OCI-LY7 (cell line): ENCODE results near the gene IGF2BP1. TPM values are rescaled to one million over a fixed set of nuclear protein-coding genes. Genes with fewer than 3 reads are reported as not detected.

ENCODE experiments used
- BruUV-seq: library from RNA; stranded (reverse); fragments of 400-500 nt; replicated peaks from 2 replicates; lab custom pipeline; 2021; lab: Mats Ljungman, UMichigan
- CTCF ChIA-PET: fragments of 300-600 bp; sonication (Branson Sonifier 250); formaldehyde crosslinking; loops from one replicate; lab custom pipeline; 2022; ENCODE audit warnings: antibody characterized with exemption; ENCODE audit not compliant: unreplicated experiment; lab: Charles Lee
- POLR2A ChIA-PET: fragments of 300-600 bp; sonication (Branson Sonifier 250); formaldehyde crosslinking; loops from one replicate; lab custom pipeline; 2022; ENCODE audit warnings: antibody characterized with exemption; lab: Charles Lee
- DNase-seq: peaks from one replicate; pipeline ENCODE4 v3.0.0-alpha.2; 2015; ENCODE audit warnings: low spot score
- H2AFZ ChIP-seq: fragments of 200-600 bp; sonication (generic), shearing (Covaris generic); 2 replicates; pipeline ENCODE4 v1.6.1; 2014; ENCODE audit warnings: mild to moderate bottlenecking, antibody characterized with exemption, low read length, moderate library complexity
- H3K27ac ChIP-seq: fragments of 200-600 bp; sonication (generic); 2 replicates; pipeline ENCODE4 v1.5.1; 2014; ENCODE audit warnings: mixed run types, low read depth, mild to moderate bottlenecking, moderate library complexity, low read length, inconsistent platforms; ENCODE audit not compliant: poor library complexity, severe bottlenecking
- H3K36me3 ChIP-seq: fragments of 200-600 bp; sonication (generic); 2 replicates; pipeline ENCODE4 v1.6.1; 2014; ENCODE audit warnings: mild to moderate bottlenecking, antibody characterized with exemption, low read length, moderate library complexity, mixed read lengths; ENCODE audit not compliant: insufficient read depth
- H3K4me1 ChIP-seq: fragments of 200-600 bp; sonication (generic); 2 replicates; pipeline ENCODE4 v1.5.1; 2014; ENCODE audit warnings: mild to moderate bottlenecking, low read length; ENCODE audit not compliant: insufficient read depth, poor library complexity, severe bottlenecking
- H3K4me2 ChIP-seq: fragments of 200-600 bp; sonication (generic); 2 replicates; pipeline ENCODE4 v1.6.1; 2014; ENCODE audit warnings: mild to moderate bottlenecking, low read length
- H3K4me3 ChIP-seq: fragments of 200-600 bp; sonication (generic); 2 replicates; pipeline ENCODE4 v1.5.1; 2014; ENCODE audit warnings: mild to moderate bottlenecking, low read depth, low read length; ENCODE audit not compliant: poor library complexity, severe bottlenecking
- H3K79me2 ChIP-seq: fragments of 200-600 bp; sonication (generic); 2 replicates; pipeline ENCODE4 v1.6.1; 2016; ENCODE audit warnings: low read depth, mild to moderate bottlenecking, low read length, moderate library complexity, mixed read lengths; ENCODE audit not compliant: insufficient read depth
- H3K9me2 ChIP-seq: fragments of 200-600 bp; sonication (generic); 2 replicates; pipeline ENCODE4 v1.6.1; 2016; ENCODE audit warnings: mild to moderate bottlenecking, low read length, mixed read lengths; ENCODE audit not compliant: insufficient read depth
- H3K9me3 ChIP-seq: fragments of 200-600 bp; sonication (generic); 2 replicates; pipeline ENCODE4 v1.6.1; 2014; ENCODE audit warnings: mild to moderate bottlenecking, mixed run types, low read length, mixed read lengths
- H4K20me1 ChIP-seq: fragments of 200-600 bp; sonication (generic); 2 replicates; pipeline ENCODE4 v1.6.1; 2014; ENCODE audit warnings: mild to moderate bottlenecking, antibody characterized with exemption, low read length, moderate library complexity, mixed read lengths; ENCODE audit not compliant: insufficient read depth
- CTCF ChIP-seq: fragments of 200-600 bp; sonication (generic); conservative IDR thresholded peaks from 2 replicates; pipeline ENCODE4 v1.5.1; 2014; ENCODE audit warnings: mild to moderate bottlenecking, antibody characterized with exemption, low read length, moderate library complexity, mixed read lengths
- EZH2phosphoT487 ChIP-seq: fragments of 200-600 bp; sonication (generic); IDR thresholded peaks from 2 replicates; pipeline ENCODE4 v1.6.1; 2018; ENCODE audit warnings: low read depth, borderline replicate concordance, mild to moderate bottlenecking, mixed run types, antibody characterized with exemption, low read length, moderate library complexity, mixed read lengths
- intact Hi-C: fragments of 100-400 bp; cut with micrococcal nuclease; formaldehyde crosslinking; loops from one replicate; pipeline ENCODE4 v1.10.0; 2022; ENCODE audit not compliant: unreplicated experiment
- total RNA-seq, 2 experiments: library from RNA; depleted of rRNA in 1 of 2; stranded (reverse); fragments of >200 nt in 1 of 2; shearing (Covaris generic) in 1 of 2; gene quantifications; 2 replicates each; pipeline ENCODE4 v1.2.3, GENCODE V29; 2014 to 2022

The IGF2BP1 gene
- total RNA-seq, 2 experiments from 2014 or later: 18.9 to 46.4 TPM

GRCh38 chr17:48992444-48992843, 4.7 kb upstream of the IGF2BP1 start:
- DNase-seq: no peak
- intact Hi-C loops: no loop called here
- Histone ChIP-seq H3K4me3 (no peak overlapping the region), H3K9me3 (no peaks in the 10 kb centered on the region), H4K20me1 (no peaks in the 10 kb centered on the region), H3K27ac (no peak overlapping the region), H2AFZ (no peak overlapping the region), H3K36me3 (no peaks in the 10 kb centered on the region), H3K4me2 (no peak overlapping the region), H3K79me2 (no peaks in the 10 kb centered on the region), H3K4me1 (peaks cover 7% of the 10 kb centered on the region), H3K9me2 (no peaks in the 10 kb centered on the region)
- BruUV-seq: no TSS peak
- TF ChIP-seq EZH2phosphoT487 (no peak), CTCF (no peak)
- ChIA-PET CTCF (no interaction called here), POLR2A (interaction anchor here (0.7 kb wide), 1 partner anchor 19 kb away, joined by 3 read pairs; no protein-coding TSS in a partner anchor)

GRCh38 chr17:48993305-48993704, 3.9 kb upstream of the IGF2BP1 start:
- POLR2A ChIA-PET: no interaction called here
- no peak for DNase-seq
- no peaks in the 10 kb centered on the region for H3K36me3 ChIP-seq
- BruUV-seq: no TSS peak
- no peak overlapping the region for H3K4me3 ChIP-seq
- no peak overlapping the region for H2AFZ ChIP-seq
- no peaks in the 10 kb centered on the region for H4K20me1 ChIP-seq
- no peak for TF ChIP-seq CTCF
- TF ChIP-seq EZH2phosphoT487: no peak
- H3K27ac ChIP-seq: no peak overlapping the region
- H3K79me2 ChIP-seq: peaks cover 7% of the 10 kb centered on the region; the same call in 1 of the 2 replicates
- intact Hi-C loops: no loop called here
- H3K4me2 ChIP-seq: no peak overlapping the region
- CTCF ChIA-PET: no interaction called here
- H3K9me2 ChIP-seq: no peaks in the 10 kb centered on the region
- H3K9me3 ChIP-seq: no peaks in the 10 kb centered on the region
- H3K4me1 ChIP-seq: peaks cover 7% of the 10 kb centered on the region

GRCh38 chr17:48993951-48994350, 3.2 kb upstream of the IGF2BP1 start:
- Histone ChIP-seq H3K79me2 (peaks cover 13% of the 10 kb centered on the region; the same call in 1 of the 2 replicates), H3K4me3 (no peak overlapping the region), H3K9me3 (no peaks in the 10 kb centered on the region), H4K20me1 (no peaks in the 10 kb centered on the region), H3K9me2 (no peaks in the 10 kb centered on the region), H3K4me1 (peaks cover 7% of the 10 kb centered on the region), H2AFZ (no peak overlapping the region), H3K27ac (no peak overlapping the region), H3K4me2 (no peak overlapping the region), H3K36me3 (no peaks in the 10 kb centered on the region)
- CTCF ChIA-PET: no interaction called here
- no TSS peak for BruUV-seq
- no peak for DNase-seq
- POLR2A ChIA-PET: no interaction called here
- intact Hi-C loops: no loop called here
- TF ChIP-seq CTCF (no peak), EZH2phosphoT487 (no peak)
